Ishikawa (cell line): Measurements from ENCODE around the gene CPED1.

Source experiments
- CEBPB ChIP-seq: IDR thresholded peaks from 2 replicates; pipeline ENCODE4 v1.6.1; 2012
- CREB1 ChIP-seq: IDR thresholded peaks from 2 replicates; pipeline ENCODE4 v1.6.1; 2012; ENCODE audit warnings: low read depth
- EP300 ChIP-seq: IDR thresholded peaks from 2 replicates; pipeline ENCODE4 v1.6.1; 2012; ENCODE audit warnings: borderline replicate concordance
- FOXM1 ChIP-seq: IDR thresholded peaks from 2 replicates; pipeline ENCODE4 v1.6.1; 2012; ENCODE audit warnings: low read depth, borderline replicate concordance
- NFIC ChIP-seq: IDR thresholded peaks from 2 replicates; pipeline ENCODE4 v1.6.1; 2012
- RAD21 ChIP-seq: IDR thresholded peaks from 2 replicates; pipeline ENCODE4 v1.6.1; 2012; ENCODE audit warnings: low read depth
- REST ChIP-seq: IDR thresholded peaks from 2 replicates; pipeline ENCODE4 v1.6.1; 2012; ENCODE audit warnings: low read depth, mild to moderate bottlenecking
- TAF1 ChIP-seq: IDR thresholded peaks from 2 replicates; pipeline ENCODE4 v1.6.1; 2012; ENCODE audit warnings: low read depth, mild to moderate bottlenecking
- TCF12 ChIP-seq: IDR thresholded peaks from 2 replicates; pipeline ENCODE4 v1.6.1; 2012; ENCODE audit warnings: low read depth
- TEAD4 ChIP-seq: IDR thresholded peaks from 2 replicates; pipeline ENCODE4 v1.6.1; 2012
- USF1 ChIP-seq: IDR thresholded peaks from 2 replicates; pipeline ENCODE4 v1.6.1; 2012
- YY1 ChIP-seq: IDR thresholded peaks from 2 replicates; pipeline ENCODE4 v1.6.1; 2012; ENCODE audit warnings: low read depth
- ZBTB7A ChIP-seq: IDR thresholded peaks from 2 replicates; pipeline ENCODE4 v1.6.1; 2012; ENCODE audit warnings: low read depth

- TF ChIP-seq EP300 = no peak
- TF ChIP-seq CREB1 = no peak
- TF ChIP-seq CEBPB = no peak
- no peak for TF ChIP-seq NFIC
- TF ChIP-seq USF1 = no peak
- no peak for TF ChIP-seq TEAD4
- no peak for TF ChIP-seq FOXM1
- TF ChIP-seq TCF12 = no peak
- TF ChIP-seq ZBTB7A = no peak
- TF ChIP-seq YY1 = no peak
- TF ChIP-seq TAF1 = no peak
- no peak for TF ChIP-seq REST
- TF ChIP-seq RAD21 = no peak
Measured at GRCh38 chr7:120997882-120998474, 9.5 kb downstream of the CPED1 start.
